Stomach (tissue), 4 donors: Measurements from ENCODE around the gene GATA3.

Experiments
- CTCF ChIP-seq, 7 experiments: fragments of 450-650 bp in 4 of 7; fragments of 200-600 bp in 3 of 7; sonication (generic) in 3 of 7; IDR thresholded peaks; one replicate each; pipeline ENCODE4 v1.5.1; 2016 to 2019; ENCODE audit warnings: antibody characterized with exemption in 7 of 7, control low read depth in 2 of 7, mild to moderate bottlenecking in 1 of 7
- EP300 ChIP-seq: sonication (generic); formaldehyde crosslinking; IDR thresholded peaks from one replicate; pipeline ENCODE4 v1.6.1; 2017; ENCODE audit warnings: antibody characterized with exemption
- POLR2A ChIP-seq, 4 donors: fragments of 450-650 bp; IDR thresholded peaks; one replicate each; pipeline ENCODE4 v1.6.1; 2016; ENCODE audit warnings: antibody characterized with exemption in 4 of 4, control low read depth in 2 of 4, mild to moderate bottlenecking in 1 of 4, moderate library complexity in 1 of 4
- POLR2AphosphoS5 ChIP-seq, 3 donors: sonication (generic); formaldehyde crosslinking; IDR thresholded peaks; one replicate each; pipeline ENCODE4 v1.6.1; 2016; ENCODE audit warnings: antibody characterized with exemption in 3 of 3

- TF ChIP-seq CTCF (IDR thresholded peaks at IDR 0.05) (no peak), POLR2A (IDR thresholded peaks at IDR 0.05) (no peak), POLR2AphosphoS5 (IDR thresholded peaks at IDR 0.05) (no peak), EP300 (no peak)
Measured at GRCh38 chr10:8048281-8049008, 6.0 kb upstream of the GATA3 start.
